GM19455 (cell line): ENCODE results near the gene STXBP1.
"Not testable (repeated sequence)": the region's sequence is repeated elsewhere in the genome, so short reads cannot be mapped to it uniquely, and the experiment has no call there.

ENCODE experiments used
- ATAC-seq: cut with Tn5 transposase; IDR thresholded peaks from one replicate; pipeline ENCODE4 v1.9.1; 2021; ENCODE audit not compliant: unreplicated experiment

Gene STXBP1

DNA sequence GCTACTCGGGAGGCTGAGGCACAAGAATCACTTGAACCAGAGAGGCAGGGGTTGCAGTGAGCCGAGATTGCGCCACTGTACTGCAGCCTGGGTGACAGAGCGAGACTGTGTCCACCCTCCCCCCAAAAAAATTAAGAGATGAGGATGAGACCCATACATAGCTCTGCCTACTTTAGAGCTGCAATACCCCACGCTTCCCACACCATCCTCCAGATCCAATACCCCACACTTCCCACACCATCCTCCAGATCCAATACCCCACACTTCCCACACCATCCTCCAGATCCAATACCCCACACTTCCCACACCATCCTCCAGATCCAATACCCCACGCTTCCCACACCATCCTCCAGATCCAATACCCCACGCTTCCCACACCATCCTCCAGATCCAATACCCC, 34.9 kb upstream of the STXBP1 start:
- ATAC-seq, result not testable (repeated sequence)

DNA sequence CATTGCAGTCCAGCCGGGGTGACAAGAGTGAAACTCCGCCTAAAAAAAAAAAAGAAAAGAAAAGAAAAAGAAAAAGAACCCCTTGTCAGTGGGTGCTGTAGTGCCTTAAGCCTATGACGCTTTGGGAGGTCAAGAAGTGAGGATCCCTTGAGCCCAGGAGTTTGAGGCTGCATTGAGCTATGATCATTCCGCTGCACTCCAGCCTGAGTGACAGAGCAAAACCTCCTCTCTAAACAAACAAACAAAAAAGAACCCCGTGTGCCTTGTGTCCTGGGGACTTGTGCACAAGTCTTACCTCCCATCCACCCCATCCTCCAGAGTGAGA, 33.5 kb upstream of the STXBP1 start:
- no peak for ATAC-seq

DNA sequence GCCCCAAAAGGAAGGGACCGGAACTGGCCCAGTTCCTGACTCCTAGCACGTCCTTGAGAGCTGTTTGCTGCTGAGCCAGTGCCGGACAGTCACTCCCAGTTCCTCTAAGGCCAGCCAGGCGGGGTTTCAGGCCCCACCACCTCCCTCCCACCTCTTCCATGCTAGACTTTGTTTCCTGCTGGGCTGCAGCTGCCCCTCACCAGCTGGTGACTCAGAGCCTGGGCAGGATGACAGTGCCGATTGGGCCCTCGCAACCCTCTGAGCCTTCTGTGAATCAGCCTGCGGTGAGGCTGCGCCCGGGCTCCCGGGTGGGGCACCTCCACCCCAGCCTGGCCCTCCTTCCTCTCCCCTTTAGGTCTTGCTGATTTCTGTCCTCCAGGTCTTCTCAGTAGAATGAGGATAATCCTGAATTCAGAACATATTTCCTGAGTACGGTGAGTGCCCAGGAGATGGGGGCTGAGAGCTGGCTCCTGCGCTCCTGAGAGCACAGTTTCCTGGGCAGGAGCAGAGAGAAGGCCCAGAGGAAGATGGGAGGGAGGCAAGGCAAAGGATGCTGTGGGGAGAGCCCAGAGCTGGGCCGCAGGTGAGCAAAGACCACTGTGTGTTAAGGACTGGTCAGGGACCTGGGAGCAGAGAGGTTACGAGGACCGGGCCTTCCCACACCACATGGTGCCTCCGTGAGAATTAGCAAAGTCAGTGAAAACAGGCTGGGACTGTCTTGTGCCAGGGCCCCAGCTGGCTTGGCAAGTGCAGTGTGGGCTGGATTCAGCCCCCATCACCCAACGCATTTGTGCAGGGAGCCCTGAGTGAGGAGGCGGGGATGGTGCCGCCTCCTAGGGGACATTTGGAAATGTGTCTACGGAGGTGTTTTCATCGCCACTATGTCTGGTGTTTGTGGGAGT, 32.9 kb upstream of the STXBP1 start:
- ATAC-seq, result no peak

DNA sequence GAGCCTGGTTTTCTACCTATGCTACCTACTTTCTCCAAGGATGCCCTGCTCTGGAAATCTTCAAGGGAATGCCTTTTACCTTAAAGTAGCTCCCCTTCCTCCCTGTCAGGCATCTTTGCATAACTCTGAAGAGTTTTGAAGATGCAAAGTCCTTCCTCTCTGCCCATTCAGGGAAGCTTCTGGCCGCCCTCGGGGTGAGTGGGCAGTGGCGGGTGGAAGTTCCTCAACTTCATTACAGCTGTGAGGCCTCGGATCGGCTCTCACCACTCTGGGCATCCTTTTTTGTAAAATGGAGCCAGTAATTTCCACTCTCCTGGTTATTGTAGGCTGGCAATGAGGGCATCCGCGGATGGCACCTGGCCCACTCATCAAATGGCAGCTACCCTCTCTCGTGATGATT, 31.7 kb upstream of the STXBP1 start:
- no peak for ATAC-seq

DNA sequence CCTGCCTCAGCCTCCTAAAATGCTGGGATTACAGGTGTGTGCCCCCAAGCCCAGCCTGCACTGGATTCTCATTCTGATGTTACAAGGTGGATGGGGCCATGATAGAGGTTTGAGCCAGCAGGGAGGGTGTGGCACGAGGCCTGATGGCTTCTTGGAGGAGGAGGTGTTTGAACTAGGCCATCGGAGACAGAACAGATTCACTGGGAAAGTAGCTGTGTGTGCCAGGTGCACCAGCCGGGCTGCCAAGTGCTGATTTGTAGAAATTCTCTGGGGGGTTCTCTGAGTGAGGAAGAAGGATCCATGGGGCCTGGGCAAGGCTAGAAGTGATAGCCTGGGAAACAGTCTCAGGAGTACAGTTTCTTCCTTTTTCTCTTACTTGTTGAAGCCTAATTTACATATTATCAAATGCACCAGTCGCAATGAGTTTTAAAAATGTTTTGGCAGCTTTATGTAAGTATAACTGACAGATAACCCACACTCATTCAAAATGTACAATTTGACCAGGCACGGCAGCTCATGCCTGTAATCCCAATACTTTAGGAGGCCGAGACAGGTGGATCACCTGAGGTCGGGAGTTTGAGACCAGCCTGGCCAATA, 31.1 kb upstream of the STXBP1 start:
- ATAC-seq, result no peak

DNA sequence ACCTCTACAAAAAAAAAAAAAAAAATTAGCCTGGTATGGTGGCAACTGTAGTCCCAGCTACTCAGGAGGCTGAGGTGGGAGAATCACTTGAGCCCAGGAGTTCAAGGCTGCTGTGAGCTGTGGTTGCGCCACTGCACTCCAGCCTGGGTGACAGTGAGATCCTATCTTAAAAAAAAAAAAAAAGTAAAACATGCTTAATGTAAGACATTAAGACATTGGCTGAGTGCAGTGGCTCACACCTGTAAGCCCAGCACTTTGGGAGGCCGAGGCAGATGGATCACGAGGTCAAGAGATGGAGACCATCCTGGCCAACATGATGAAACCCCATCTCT, 27.6 kb upstream of the STXBP1 start:
- ATAC-seq, result not testable (repeated sequence)

DNA sequence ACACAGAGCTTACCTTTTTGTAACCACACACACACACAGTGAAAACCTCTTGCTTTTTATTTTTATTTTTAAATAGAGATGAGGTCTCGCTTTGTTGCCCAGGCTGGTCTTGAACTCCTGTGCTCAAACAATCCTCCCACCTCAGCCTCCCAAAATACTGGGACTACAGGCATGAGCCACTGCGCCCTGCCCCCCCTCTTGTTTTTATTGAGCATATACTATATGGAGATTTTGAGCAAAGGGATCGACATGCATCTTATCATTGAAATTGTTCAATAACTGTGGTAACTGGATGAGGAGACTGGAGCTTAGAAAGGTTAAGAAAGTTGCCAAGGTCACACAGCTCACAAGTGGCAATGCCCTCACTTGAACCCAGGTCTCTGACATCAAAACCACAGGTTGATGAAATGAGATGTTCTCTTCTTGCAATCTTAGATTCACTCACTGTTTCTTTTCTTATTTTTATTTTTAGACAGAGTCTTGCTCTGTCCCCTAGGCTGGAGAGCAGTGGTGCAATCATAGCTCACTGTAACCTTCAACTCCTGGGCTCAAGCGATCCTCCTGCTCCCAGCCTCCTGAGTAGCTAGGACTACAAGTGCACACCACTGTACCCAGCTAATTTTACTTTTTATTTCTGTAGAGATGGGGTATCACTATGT, 26.8 kb upstream of the STXBP1 start:
- ATAC-seq, result no peak

DNA sequence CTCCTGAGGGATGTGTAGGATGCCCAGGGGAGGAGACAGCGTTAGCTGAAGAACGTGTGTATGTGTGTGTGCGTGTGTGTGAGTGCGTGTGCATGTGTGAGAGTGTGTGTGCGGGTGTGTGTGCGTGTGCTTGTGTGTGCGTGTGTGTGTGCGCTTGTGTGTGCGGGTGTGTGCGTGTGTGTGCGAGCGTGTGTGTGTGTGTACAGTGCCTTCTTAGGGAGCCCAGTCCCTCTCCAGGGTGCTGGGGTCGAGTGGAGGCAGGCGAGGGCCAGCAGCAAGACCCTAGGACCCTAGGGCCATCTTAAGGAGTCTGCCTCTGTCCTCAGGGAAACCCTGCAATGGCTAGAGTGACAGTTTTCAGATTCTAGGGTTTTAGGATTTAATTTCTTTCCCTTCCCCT, 26.0 kb upstream of the STXBP1 start:
- ATAC-seq, result no peak

DNA sequence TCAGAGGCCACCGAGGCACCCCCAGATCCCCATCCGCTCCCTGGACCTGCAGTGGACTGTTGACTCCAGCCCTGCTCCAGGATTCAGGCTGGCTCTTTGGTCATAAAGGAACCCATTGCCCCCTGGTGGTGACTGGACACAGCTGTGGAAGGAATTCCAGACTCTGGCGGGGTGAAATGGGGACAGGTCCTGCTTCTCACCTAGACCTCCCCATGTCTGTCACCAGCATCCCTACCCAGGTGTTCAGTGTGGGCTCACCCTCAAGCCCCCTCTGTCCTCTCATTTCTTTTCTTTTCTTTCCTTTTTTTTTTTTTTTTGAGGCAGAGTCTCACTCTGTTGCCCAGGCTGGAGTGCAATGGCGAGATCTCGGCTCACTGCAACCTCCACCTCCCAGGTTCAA, 25.5 kb upstream of the STXBP1 start:
- ATAC-seq, result no peak

DNA sequence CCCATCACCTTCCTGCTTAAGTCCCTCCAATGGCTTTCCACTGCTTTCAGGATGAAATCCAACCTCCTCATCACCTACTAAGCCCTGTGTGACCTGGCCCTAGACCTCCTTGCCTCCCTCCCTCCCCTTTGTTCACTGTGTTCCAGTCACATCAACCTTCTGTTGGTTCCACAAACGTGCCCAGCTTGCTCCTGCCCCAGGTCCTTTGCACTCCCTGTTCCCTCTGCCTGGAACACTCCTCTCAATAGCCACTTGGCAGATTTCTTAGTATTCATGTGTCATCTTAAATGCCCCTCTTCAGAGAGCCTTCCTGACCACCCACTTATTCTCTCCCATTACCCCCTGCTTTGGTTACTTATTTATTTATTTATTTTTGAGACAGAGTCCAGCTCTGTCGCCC, 24.1 kb upstream of the STXBP1 start:
- no peak for ATAC-seq

DNA sequence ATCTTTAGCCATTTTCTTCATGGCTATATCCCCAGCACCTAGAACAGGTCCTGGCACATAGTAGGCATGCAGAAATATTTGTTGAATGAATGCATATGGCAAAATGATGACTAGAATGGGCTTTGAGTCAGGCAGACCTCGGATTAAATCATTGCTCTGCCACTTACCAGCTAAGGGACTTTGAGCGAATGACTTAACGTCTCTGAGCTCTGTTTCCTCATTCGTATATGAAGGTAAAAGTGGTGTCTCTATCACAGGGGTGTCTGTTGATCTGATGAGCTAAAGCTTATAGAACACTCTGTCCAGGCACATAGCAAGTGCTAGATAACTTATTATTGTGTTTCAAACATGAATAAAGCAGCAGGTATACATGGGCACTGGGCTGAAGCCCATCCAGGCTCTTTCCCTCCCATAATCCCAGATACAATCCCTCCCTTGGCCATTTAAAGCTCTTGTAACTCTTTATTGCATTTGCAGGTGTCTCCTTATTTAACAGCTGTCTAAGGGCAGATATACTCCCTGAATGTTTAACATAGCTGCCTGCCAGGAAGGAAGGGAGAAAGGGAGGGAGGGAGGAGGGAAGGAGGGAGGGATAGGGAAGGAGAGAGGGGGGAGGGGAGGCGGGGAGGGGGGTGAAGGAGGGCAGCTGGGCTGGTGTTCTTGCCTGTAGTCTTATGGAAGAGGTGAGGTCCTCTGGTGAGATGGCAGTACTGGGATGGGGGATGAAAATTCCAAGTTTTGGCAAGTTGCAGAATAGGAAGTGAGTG, 23.2 kb upstream of the STXBP1 start:
- no peak for ATAC-seq

DNA sequence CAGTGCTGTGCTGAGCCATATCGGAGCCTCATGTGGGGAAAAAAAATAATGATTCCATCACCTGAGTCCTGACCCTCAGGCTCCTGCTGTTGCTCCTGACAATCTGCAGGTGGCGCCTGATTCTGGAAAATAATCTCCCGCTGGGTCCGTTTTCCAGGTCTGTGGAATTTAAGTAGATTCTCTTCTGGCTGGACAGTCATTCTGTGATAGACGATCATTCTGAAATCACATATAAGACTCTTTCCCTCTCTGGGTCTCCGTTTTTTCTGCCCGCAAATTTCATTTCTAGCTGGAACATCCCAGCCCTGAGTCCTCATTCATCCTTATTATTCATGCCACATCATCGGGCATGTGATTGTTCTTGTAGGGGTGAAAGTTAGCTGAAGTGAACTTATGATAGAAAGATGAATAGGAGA, 22.1 kb upstream of the STXBP1 start:
- no peak for ATAC-seq

DNA sequence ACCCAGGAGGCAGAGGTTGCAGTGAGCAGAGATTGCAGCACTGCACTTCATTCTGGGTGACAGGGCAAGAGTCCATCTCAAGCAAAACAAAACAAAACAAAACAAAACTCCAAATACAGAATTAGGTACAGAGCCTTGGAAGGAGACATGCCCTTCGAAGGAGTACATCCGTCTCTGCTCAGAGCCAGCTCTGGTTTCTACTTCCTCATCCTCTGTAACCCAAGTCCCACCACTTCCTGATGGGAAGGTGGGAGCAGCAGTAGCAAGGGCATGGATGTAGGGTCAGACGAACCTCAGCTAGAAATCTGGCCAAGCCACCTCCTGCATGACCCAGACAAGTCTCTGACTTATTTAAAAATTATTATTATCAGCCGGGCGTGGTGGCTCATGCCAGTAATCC, 16.5 kb upstream of the STXBP1 start:
- ATAC-seq, result no peak

DNA sequence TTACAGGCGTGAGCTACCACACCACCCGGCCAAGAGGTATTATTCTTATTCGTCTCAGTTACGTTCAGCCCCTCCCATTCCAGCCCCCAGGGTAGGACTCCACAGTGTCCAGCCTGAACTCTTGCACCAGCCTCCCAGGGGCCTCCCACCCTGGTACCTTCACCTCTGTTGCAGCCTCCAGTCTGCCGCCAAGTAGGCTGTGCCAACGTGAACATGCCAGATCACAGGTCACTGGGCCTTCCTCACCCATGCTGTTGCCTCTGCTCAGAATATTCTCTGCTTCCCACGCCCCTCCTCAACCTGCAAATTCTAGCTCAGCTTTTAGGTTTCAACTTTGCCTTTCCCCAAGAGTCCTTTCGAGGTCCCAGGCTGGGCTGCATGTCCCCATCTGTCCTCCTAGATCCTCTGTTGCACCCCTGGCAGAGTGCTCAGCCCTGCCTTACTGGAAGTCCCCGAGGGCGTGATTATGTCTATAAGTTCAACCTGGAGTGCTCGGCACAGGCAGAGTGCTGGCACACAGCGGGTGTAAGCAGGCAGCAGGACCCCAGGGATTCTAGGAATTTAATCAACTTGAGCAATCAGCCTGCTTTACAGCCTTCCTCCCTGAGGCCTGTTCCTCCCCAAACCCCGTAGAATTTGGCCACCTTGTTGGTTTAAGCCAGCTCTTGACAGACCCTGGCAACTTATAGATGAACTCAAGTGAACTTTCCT, 13.1 kb upstream of the STXBP1 start:
- ATAC-seq, result no peak

DNA sequence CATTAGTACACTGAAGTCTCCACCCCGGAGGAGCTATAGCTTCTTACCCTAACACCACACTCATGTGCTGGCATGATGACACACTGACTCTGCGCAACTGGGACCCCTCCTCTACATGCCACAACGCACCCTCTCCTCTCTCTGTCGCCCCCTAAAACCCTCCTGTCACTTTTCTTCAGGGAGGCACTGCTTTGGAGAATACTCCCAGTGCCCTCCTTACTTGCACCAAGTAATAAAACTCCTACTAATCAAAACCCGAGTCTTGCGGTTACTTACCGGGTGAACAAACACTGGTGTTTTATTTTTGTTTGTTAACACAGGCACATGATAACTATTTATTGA, 12.6 kb upstream of the STXBP1 start:
- no peak for ATAC-seq

DNA sequence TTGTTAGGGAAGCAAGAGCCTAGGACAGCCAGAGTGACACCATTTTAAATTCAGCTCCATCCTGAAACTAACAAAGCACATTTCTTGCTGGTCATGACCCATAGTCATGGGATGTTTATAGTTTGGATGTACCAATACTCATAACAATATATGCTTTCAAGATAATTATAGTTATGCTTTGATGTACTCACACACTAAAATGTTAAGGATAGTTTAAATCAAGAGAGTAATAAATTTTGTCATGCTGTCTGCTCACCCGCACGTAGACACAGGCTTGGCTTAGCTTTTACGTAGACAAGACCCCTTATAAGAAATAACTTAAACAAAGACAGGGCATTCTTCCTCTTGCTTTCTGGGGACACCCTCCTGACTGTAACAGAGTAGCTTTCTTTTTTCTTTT, 8.9 kb upstream of the STXBP1 start:
- ATAC-seq, result no peak

DNA sequence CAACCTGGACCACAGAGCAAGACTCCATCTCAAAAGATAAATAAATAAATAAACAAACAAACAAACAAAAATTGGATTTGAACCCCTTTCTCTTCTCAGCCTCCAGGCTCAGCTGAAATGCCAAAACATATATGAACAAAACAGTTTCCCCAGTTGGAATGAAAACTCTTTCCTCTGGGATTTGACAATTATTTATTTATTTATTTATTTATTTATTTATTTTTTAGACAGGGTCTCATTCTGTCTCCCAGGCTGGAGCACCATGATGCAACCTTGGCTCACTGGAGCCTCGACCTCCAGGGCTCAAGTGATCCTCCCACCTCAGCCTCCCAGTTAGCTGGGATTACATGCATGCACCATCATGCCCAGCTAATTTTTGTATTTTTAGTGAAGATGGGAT, 6.0 kb upstream of the STXBP1 start:
- ATAC-seq, result no peak

DNA sequence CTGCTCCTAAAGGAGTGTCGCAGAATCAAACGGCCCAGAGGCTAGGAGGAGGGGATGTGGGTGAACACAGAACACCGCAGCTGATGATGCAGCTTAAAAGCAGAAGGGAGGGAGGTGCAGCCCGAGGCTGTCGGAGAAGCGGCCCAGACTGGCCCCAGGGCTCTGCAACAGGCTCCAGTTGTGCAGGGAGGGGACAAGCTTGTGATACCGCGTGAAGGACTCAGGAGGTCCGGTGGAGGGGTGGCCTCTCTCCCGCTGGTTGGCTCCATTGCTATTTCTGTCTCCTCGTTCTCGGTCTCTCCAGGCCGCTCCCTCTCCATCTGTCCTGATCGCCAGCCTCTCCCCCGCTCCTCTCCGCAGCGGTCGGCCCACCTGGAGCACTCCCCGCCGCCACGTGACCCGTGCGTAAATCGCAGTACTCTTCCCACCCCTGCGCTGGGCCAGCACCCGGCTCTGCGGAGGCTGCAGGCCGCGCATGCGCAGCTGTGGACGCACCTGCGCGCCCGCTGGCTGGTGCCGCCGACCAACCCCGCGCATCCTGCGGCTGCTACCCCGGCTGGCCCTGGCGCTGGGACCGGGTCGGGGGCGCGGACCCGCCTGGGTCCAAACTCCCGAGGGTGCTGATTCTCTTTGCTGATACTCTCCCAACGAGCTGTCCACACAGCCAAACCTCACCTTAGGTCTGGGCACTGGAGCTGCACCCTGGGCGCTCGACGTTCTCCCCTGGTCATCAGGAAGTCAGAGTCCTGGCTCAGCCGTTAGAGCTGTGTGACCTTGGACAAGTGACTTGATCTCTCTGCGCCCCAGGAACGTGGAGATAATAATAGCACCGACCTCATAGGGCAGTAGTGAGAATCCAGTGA, 3.7 kb upstream of the STXBP1 start:
- ATAC-seq, result no peak

DNA sequence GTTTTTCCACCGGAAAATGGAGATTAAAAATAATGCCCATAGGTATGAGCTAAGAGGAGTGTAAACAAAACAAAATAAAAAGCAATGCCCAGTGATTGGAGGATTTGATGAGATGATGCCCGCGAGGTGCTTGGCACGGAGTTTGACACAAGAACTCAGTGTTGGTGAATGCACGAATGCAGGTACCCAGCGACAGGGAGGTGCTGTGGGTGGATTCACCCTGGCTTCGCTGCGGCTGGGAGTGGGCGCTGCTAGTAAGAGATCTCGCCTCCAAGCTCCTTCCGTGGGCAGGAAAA, 526 bp upstream of the STXBP1 start:
- ATAC-seq, result peak; percentile 13

DNA sequence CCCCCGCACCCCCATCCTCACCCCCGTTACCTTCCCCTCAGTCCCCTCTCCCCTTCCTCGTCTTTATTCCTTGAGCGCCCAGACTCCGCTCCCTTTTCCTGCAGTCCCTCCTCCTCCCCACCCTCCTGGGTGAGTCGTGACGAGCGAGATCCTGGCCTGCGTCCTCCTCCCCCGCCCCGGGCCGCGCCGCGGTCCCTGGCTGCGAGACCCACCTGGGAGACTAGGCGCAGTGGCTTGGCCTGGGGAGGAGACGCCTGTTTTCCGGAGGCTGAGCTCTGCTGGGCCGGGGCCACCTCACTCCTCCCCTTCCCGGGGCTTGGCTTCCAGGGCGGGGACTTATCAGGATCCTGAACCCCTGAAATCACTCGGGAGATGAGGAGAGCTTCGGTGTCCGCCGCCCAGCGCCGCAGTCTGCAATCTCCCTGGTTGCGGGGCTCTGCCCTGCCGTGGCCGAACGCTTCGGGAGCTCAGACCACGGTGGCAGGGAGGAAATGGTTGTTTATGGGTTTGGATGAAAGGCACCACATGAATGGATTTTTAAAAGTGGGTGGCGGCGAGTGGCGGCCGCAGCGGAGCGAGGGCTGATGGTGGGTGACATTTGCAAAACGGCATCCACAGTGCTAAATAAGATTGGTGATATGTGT, 984 bp downstream of the STXBP1 start:
- no peak for ATAC-seq
